Dedifferentiated amniotic fluid mesenchymal stem cell (primary cell): ENCODE data around the gene GPATCH8.
"Not testable (repeated sequence)": the region's sequence is repeated elsewhere in the genome, so short reads cannot be mapped to it uniquely, and the experiment has no call there.

Source experiments
- DNase-seq: peaks from one replicate; pipeline ENCODE4 v3.0.0-alpha.2; 2016; ENCODE audit errors: extremely low spot score

The GPATCH8 gene

DNA sequence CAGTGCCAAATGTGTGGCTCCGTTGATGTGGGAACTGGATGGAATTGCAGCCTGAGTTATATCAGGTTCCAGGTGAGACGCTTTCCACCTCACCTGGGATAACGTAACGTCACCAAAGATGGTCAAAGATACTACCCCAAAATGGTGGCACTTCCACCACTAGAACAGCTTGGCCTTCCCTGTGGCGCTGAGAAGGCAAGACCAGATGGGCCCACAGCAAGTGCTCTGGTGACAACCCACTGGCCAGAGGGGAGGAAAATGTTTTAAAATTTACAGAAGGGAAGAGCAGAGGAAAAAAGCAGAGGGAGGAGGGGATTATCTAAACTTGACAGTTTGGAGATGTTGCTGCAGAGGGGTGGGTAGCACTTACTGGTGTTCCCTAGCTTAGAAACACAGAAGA, 106.3 kb downstream of the GPATCH8 start:
- no peak for DNase-seq

DNA sequence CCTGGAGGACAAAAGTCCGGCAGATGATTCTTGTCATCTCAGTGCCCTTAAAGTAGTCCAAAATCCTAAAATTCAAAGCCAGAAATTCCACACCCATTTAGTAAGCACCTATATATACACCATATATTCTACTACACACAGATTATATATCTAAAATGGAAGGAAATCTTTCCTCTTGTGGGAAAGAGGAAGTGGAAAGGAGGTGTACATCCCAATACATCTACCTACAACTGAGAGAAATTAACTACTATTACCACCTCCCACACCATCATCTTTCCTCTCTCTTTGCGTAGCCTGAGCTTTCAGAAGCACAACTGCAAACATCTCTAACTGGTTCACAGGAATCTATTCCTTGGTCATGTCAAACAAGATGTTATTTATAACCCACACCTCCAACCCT, 108.4 kb downstream of the GPATCH8 start:
- no peak for DNase-seq

DNA sequence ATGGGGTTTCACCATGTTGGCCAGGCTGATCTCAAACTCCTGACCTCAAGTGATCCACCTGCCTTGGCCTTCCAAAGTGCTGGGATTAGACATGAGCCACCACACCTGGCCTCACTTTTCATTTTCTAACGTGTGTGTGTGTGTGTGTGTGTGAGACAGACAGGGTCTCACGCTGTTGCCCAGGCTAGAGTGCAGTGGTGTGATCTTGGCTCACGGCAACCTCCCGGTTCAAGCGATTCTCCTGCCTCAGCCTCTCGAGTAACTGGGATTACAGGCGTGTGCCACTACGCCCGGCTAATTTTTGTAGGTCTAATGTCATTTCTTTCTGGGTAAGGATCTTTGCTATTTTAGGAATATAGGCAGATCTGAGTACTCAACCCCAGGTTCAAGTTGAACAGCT, 109.1 kb downstream of the GPATCH8 start:
- DNase-seq: not testable (repeated sequence)

DNA sequence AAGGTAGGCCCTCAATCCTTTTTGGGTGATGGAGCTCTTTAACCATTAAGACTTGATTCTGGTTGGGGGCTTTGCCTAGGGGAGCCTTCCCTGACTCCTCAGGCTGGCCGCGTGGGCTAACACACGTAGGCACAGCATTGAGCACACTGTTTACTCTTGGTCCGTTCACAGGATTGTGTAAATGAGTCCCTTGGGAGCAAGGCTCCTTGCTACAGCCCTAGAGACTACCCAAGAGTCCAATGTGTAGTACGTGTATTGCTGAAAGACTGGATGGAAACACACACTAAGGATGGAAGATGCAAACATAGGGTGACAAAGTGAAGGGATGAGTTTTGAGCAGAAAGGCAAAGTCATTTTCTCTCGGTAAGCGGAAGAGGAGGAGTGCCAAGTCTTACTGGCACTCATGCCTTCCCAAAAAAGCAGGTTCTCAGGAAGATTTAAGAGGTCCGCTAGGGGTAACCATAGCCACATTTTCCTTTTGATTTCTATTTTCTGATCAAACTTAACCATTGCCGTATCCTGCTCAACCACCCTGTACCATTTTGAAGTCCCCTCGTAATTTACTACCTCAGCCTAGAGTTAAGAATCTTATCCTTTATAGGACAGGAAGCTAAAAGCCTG, 112.8 kb downstream of the GPATCH8 start:
- DNase-seq: no peak

DNA sequence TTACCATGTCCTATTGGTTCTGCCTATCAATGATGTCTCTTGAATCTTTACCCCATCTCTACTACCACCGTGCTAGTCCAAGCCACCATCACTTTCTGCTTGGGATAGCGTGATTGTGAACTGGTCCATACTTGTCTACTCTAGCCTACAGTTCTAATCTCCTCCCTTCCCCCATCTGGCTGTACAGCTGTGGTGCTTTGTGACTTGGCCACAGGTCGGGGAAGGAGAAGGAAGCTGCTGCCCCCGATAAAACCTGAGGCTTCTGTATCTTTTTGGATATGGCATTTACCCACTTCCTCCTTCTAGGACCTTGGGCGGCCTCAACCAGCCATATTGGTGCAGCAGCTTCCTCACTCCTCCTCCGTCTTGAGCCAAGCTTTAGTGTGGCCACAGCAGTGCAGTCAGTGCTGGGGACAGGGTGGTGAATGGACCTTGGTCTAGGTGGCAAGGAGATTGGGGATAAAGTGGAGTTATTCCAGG, 113.4 kb downstream of the GPATCH8 start:
- no peak for DNase-seq

DNA sequence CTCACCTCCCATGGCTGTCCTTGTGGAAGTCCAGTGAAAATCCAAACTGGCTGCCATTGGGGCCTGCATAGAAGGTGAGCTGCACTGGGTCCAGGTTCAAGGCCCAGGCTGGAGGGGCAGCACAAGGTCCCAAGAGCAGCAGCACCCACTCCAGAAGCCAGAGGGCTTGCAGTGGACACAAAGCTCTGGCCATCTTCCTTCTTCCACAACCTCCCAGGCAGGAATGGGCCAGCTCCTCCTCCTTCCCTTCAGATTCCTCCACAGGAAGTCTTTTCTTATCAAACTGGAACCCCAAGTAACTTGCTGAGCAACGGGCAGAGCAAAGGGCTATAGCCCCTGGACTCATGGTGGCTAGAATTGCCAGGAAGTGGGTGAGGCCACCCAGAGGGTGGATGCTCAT, 113.9 kb downstream of the GPATCH8 start, which contains the start of gene ITGA2B:
ITGA2B (minus strand) TSS at position 369 of the 400 bp plus-strand sequence; CDS start at position 193, 176 bp downstream.
- DNase-seq: no peak

DNA sequence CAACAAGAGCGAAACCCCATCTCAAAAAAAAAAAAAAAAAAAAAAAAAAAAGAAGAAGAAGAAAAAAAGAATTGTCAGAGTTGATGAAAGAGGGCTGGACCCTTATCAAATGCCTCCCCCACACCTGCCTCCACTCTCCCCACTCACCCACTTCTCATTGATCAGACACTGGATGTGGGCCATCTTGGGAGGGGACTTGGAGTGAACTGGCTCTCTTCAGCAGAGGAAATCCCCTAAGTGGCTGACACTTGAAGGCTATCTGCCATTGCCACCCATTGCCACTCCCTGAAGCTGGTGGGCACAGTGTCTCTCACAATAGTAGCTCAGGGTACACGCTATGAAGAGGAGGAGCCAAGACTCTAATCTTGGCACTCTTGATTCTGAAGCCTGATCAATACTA, 115.4 kb downstream of the GPATCH8 start:
- DNase-seq: no peak

DNA sequence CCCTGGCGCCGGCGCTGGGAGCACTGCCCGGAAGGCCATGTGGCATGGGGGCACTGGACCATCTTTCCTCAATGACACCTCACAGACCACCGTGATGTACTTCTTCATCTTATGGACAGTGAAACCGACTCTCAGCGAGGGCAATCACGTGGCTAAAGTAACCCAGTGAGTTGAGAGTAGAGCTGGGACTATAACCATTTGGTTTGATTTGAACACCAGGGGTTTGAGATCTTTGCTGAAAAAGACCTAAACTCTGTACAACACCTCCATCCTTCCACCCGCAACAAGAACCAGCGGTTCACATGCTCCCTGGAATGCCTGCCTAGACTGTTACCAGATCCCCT, 117.1 kb downstream of the GPATCH8 start:
- DNase-seq: no peak

DNA sequence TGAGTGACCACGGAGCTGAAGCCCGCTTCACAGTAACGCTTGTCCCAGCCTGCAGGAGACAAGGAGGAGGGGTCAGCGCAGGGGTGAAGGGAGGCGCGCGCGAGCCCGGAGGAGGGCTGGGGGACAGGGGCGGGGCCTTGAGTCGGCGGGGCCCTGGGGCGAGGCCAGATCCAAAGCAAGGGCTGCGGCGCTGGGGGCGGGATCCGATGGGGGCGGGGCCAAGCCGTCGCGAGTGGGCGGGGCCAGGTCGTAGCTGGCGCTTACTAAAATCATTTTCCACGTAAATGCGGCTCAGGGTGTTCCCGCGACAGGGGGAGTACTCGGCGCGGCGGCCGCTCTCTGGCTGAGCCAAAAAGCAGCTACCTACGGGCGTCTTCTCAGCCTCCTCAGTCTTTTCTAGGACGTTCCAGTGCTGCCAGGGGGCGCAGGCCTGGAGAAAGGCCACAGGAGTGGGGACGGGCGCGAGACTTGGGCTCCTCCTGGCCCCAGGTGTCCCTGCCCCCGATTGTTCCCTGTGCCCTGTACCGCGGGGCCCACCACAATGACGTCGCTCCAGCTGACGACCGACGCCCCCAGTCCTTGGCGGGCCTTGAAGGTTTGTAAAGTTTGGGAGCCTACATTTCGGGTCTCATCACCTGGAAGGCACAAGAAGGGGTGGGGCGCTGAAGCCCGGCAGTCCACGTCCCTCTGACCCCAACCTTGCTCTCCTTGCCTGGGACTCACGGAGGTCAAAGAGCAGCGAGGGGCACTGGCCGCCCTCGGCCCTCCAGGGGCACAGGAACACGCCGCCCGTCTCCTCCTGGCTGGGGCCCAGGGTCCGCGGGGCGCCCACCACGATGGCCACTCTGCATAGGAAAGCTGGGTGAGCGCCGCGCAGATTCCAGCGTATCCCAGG, 117.7 kb downstream of the GPATCH8 start:
- peak; percentile 31 for DNase-seq

DNA sequence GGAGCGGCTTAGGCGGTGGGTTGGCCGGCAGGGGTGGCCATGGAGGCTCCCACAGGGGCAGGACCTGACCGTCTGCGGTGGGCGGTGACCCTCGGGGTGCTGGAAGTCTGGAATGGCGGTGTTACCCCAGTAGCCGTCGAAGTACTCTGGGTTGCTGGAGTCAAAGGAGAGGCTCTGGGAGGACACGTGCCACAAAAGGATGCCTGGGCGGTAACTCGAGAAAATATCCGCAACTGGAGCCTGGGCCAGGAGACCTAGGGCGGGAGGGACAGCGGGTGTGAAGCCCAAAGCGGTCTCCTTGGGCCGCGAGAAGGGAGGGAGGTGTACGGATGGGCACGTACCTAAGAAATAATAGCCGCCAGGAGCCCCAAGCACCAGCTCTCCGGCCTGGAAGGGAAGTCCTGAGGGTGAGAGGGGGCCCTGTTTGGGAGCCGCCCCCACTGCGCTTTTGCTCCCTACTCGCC, 118.4 kb downstream of the GPATCH8 start:
- no peak for DNase-seq

DNA sequence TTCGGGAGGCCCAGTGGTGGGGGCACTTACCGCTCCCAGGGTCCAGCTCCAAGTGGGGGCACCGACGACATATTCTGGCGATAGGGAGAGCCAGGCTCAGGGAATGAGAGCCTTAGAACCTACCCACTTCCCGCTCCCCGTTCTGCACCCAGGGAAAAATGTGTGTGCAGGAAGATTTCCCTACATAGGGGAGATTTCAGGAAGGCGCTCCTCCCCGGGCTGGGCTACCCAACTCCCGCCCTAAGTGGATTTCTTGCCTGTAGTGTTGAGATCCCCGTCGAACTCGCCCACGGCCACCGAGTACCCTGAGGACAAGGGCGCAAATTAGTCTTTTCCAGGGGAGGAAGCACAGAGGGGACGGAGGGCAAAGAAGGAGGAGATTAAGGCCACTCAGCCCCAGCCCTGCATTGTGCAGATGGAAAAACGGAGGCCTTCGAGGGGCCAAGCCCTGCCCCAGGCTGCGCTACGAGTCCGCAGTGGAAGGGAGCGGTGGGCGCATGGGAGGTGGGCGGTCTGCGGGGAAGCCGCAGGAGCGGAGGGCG, 118.9 kb downstream of the GPATCH8 start:
- no peak for DNase-seq

DNA sequence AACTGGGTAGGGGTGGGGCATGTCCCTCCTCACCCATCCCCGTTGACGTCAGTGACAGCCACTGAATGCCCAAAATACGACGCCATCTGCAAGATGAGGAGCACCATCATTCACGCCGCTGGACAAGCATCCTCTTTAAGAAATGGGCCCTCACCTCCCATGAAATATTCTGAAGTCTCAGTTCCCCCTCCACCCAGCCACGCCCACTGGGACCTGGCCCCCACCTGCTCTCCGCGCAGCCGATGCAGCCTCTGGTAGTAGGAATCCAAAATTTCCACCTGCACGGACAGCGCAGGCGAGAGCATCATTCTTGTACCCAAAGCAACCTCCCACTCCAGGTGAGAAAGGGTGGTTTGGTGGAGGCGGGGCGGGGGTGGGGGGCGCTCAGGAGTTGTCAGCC, 119.3 kb downstream of the GPATCH8 start:
- no peak for DNase-seq

DNA sequence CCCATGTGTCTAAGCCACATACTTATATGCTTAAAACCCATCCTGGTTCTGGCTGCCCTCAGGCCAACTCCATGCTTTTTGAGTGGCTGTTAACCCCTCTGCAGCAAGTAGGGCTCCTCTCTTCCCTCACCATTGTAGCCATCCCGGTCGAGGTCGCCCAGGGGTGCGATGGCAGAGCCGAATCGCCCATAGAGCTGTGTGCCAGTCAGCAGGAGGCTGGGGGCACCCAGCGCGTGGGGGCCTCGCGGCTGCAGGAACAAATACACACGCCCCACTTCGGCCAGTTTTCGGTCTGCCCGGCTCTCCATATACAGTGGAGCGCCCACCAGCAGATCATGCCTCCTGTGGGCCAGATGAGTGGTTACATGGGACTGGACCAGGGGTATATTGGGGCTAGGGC, 119.8 kb downstream of the GPATCH8 start:
- no peak for DNase-seq

DNA sequence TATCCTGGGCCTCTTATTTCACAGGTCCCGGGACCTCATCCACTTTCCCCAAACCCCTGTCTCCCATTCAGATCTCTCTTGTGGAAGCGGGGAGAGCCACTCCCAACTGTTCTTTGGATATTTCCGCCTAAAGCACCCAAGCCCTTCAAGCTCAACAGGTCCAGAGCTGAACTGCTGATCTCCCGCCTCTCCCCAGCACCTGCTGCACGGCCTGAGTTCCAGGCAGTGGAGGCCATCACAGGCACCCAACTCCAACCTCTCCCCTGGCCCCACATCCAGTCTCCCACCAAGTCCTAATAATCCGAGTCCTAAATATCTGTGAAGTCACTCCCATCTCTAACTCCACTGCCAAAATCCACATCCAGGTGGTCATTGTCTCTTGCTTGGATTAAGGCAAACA, 120.3 kb downstream of the GPATCH8 start:
- no peak for DNase-seq

DNA sequence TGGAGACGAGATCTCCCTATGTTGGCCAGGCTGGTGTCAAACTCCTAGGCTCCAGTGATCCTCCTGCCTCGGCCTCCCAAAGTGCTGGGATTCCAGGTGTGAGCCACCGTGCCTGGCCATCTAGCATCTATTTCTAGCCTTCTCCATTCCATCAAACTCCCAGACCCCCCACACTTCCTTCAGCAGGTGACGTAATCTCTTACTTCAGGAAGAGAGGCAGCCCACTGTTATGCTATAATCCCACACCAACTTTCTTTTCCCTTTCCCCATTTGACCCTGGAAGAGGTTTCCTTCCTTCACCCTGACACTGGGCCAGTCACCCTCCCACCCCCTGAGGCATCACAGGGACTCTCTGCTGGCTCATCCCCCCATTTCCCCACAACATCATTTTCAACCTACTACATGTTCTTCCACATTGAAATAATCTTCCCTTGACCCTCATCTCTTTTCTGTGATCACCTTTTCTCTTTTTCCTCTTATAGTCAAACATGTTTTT, 121.3 kb downstream of the GPATCH8 start:
- DNase-seq: no peak

DNA sequence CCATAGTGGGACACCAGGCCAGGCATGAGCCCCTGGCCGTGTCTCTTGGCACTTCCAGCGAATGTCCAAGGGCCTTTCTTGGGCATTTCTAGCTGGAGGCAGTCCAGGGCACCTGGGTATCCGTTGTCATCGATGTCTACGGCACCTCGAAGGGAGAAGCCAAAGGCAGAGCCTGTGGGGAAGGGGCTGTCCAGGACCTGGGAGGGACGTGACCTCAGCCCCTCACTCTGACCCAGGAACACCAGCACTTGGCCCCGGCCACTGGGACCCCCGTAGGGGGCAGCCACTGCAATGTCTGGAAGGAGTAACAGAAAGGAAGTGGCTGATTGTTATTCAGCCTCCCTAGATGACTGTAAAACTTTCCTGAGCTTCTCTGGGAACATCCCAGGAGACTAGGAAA, 122.4 kb downstream of the GPATCH8 start:
- DNase-seq: no peak

DNA sequence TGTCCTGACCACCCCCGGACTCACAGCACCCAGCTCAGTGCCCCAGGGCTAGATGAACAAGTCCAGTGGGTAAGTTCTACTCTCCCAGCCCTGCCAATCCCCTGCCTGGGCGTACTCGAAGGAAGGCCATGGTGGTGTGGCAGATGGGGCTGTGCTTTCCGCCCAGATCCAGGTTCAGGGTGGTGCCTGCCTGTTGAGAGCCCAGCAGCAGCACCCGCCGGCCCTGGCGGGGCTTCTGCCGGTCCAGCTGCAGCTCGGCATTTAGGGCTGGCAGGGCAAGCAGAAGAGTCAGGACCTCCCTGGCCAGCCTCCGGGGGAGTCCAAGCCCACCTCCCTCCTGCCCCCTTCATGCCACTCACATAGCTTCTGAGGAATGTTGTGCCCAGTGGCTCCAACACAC, 123.3 kb downstream of the GPATCH8 start:
- DNase-seq: no peak

DNA sequence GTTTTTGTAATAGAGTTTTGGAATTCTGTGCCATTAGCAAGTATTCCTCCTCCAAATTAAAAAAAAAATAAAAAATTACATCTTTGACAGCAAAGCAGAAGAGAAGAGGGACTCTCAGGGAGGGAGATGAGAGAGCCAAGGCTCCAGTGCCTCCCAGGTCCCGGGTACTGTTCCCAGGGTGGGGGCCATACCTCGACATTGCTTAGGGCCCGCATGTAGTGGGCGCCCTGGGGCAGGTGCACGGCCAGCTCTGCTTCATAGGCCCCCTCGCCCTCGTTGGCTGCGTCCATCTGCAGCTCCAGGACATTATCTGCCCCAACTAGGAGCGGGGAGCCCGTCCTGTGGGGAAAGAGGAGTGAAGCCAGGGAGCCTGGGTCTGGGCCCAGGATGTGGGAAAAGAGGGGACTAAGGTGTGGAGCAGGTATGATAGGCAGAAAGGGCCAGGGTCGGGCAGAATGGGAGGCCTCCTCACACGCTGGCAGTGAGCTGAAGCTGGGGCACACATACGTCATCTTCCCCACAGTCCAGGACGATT, 125.0 kb downstream of the GPATCH8 start:
- DNase-seq: no peak

DNA sequence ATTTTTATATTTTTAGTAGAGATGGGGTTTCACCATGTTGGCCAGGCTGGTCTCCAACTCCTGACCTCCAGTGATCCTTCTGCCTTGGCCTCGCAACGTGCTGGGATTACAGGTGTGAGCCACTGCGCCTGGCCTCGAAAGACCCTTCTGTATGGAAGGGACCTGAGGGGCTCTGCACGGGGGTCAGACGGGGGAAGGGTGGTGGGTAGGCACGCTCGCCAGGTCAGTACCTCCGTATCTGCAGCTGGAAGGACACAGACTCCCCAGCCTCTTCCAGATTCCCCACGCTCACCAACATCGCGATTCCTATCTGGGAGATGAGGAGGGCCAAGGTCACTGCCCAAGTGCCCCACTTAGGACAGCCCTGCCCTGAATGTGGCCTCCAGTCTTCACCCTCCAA, 126.4 kb downstream of the GPATCH8 start:
- DNase-seq: no peak

DNA sequence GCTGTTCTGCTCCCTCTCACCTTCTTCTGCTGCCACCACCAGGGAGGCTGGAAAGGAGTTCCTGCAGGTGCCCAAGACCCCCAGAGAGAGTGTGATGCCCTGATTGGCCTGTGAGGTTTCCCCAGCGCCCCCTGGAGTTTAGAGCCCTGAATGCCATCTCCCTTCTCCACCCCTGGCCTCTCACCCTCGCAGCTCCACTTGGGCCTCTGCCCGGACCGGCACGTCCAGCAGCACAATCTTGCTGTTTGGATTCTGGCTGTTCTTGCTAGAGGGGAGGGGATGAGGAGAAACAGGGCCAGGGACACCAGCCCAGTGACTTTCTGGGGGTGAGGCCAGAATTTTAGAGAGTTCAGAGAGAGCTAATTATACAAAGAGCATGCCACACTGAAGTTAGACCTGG, 127.1 kb downstream of the GPATCH8 start:
- no peak for DNase-seq

DNA sequence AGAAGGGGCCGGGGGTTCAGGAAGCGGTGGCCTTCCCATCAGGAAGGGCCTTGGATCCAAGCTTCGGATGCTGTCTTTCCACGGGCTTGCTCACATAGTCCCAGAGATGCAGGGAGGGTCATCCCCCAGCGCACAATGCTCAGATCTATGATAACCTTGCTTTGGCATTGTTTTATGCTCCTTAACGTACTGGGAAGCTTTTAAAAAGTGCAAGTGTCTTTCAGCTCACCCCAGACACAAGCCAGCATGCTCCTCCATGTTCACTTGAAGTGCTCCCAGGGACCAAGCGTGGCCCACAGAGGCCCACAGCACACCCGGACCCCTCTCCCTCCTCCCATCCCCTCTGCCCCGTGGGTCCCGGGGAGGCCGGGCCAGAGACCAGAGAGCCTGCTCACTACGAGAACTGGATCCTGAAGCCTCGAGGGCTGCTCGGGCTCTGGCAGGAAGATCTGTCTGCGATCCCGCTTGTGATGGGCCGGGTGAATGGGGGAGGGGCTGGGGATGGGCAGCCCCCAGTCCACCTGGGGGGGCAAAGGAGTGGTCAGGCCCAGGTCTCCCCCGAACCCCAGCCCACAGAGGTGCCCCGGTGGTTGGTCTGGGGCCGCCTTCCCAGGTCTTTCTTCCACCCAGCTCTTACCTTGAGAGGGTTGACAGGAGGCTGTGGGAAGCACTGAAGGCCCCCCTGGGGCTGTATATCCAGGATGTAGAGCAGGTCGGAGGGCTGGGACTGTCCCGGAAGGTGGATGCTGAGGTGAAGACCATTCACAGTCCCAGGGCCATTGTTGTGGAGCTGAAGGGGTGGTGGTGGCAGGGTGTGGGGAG, 127.8 kb downstream of the GPATCH8 start:
- no peak for DNase-seq
